Astrocyte of the cerebellum (primary cell): ENCODE data around the gene PTGS2.

Experiments used
- DNase-seq: peaks from one replicate; pipeline ENCODE4 v3.0.0-alpha.2; 2011; ENCODE audit warnings: low read depth
- H3K4me3 ChIP-seq: 2 replicates; pipeline ENCODE4 v1.5.1; 2011; ENCODE audit warnings: mild to moderate bottlenecking, low read depth, low read length, moderate library complexity
- CTCF ChIP-seq: IDR thresholded peaks from 2 replicates; pipeline ENCODE4 v1.5.1; 2012; ENCODE audit warnings: low read length, low read depth, moderate library complexity, mild to moderate bottlenecking; ENCODE audit errors: missing control alignments
- in situ Hi-C: cut with HindIII; loops from 2 replicates; pipeline ENCODE4 v1.10.0; 2017; ENCODE audit warnings: low sequenced_read_pairs

Gene PTGS2

GRCh38 chr1:186623551-186623950 is 56.7 kb downstream of the PTGS2 start:
- TF ChIP-seq CTCF, result no peak
- H3K4me3 ChIP-seq, result no peak overlapping the region
- DNase-seq, result no peak
- in situ Hi-C loops, result no loop called here
